GM18873 (cell line): ENCODE results near the gene CSF3R.
"Not testable (repeated sequence)": the region's sequence is repeated elsewhere in the genome, so short reads cannot be mapped to it uniquely, and the experiment has no call there.

ENCODE experiments used
- ATAC-seq: cut with Tn5 transposase; IDR thresholded peaks from one replicate; pipeline ENCODE4 v1.9.1; 2021; ENCODE audit warnings: mild to moderate bottlenecking, moderate library complexity, moderate number of reproducible peaks; ENCODE audit not compliant: unreplicated experiment, low FRiP score

Gene CSF3R

GRCh38 chr1:36513676-36514473 is 31.2 kb upstream of the CSF3R start:
- no peak for ATAC-seq

DNA sequence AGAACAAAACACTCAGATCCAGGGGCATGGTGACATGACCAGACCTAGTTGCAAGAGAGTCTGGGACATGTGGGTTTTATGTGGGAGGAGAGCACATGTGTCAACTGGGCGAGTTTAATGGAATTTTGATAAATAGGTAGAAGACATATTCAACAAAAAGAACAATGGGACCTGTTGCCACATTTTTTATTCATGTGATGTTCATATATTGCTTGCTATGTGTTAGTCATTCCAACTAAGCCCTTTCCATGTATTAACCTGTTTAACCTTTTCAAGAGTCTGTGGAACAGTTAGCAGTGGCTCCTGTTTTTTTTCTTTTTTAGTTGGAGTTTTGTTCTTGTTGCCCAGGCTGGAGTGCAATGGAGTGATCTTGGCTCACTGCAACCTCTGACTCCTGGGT is 30.1 kb upstream of the CSF3R start:
- ATAC-seq: no peak

- ATAC-seq: no peak
Measured at GRCh38 chr1:36511804-36512798, 29.4 kb upstream of the CSF3R start.

DNA sequence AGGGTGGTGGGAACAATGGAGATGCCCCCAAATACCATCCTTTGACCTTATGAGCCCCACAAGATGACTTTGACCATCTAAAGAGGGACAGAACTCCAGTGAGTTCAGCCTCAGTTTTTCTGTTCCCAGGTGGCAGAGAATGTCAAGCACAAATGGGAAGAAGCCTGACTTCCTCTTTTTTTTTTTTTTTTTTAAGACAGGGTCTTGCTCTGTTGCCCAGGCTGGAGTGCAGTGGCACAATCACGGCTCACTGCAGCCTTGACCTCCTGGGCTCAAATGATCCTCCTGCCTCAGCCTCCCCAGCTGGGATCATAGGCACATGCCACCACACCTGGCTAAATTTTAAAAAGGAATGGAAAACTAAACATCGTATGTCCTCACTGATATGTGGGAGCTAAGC is 28.5 kb upstream of the CSF3R start:
- ATAC-seq: not testable (repeated sequence)

DNA sequence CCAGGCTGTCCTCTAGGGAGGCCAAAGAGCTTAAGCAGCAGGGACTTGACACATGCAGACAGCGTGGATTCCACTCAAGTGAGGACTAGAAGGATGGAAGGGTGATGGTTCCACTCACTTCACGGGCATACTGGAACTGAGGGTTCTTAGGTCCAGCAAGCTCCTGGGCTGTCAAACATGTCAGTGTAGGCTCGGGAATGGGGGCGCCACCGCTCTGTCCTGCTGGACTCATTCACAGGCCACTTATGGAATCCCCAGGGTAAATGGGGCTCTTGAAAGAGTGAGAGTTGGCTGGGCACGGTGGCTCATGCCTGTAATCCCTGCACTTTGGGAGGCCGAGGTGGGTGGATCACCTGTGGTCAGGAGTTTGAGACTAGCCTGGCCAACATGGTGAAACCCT is 27.7 kb upstream of the CSF3R start:
- ATAC-seq: no peak

DNA sequence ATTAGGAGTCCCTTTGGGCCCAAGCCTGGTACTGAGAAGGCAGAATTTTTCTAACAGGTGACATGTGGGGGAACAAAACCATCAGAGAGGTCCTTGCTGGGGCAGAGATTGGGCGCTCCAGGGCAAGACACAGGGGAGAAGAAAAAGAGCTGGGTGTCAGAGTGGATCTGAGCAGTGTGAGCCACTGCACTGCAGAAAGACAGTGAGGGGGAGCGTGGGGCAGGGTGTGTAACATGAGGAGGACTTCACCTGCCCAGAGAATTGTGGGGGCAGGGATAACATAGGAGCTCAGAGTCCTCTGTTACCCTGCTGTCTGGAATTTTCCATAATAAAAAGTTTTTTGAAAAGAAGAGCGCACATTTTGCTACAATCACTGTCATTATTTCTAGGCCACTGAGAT is 25.5 kb upstream of the CSF3R start:
- ATAC-seq: no peak

DNA sequence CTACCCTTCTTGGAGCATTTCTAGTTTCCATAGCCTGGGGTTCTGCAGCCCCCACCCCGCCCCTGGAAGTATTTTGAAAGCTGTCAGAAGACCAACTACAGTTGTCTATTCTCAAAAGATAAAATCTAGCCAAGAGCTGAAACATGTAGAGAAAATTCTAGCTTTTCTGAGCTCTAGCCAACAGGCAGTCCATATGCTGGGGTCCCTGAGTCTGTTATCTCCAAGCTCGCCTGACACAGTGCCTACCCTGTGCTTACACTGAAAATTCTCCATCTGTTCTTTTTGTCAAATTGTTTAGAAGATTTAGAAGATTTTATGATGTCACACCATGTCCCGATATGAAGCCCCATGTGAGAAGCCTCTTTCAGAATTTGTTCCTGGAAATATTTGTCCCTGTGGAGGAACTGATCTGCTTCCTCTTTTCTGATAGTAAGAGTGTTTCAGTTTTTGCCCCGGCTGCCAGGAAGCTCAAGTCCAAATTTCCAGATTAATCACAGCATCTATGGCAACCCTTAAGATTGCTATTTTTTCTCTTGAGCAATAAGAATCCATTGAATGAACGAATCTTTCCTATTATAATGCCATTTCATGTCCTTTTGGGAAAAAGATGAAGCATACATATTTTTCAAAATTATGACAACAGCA is 23.7 kb upstream of the CSF3R start:
- ATAC-seq: no peak

GRCh38 chr1:36503733-36504132 is 21.0 kb upstream of the CSF3R start:
- no peak for ATAC-seq

- no peak for ATAC-seq
Measured at GRCh38 chr1:36503159-36503558, 20.4 kb upstream of the CSF3R start.

DNA sequence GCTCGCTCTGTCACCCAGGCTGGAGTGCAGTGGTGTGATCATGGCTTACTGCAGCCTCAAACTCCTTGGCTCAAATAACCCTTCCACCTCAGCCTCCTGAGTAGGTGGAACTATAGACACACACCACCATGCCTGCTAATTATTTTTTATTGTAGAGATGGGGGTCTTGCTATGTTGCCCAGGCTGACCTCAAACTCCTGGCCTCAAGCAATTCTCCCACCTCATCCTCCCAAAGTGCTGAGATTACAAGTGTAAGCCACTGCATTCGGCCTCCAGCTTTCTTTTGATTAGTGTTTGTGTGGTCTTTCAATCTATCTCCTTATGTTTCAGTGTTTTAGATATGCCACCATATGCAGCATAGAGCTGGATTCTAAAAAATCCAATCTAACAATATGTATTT is 19.9 kb upstream of the CSF3R start:
- ATAC-seq: no peak

DNA sequence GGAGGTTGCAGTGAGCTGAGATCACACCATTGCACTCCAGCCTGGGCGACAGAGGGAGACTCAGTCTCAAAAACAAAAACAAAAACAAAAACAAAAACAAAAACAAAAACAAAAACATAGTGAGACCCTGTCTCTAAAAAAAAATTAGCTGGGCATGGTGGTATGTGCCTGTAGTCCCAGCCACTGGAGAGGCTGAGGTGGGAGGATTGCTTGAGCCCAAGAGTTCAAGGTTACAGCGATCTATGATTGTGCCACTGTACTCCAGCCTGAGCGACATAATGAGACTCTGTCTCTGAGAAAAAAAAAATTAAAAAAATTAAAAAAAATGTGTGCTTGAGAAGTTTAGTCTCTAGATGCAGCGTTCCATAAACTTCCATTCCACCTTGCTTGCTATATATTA is 19.2 kb upstream of the CSF3R start:
- not testable (repeated sequence) for ATAC-seq

GRCh38 chr1:36497207-36497606 is 14.5 kb upstream of the CSF3R start:
- no peak for ATAC-seq

DNA sequence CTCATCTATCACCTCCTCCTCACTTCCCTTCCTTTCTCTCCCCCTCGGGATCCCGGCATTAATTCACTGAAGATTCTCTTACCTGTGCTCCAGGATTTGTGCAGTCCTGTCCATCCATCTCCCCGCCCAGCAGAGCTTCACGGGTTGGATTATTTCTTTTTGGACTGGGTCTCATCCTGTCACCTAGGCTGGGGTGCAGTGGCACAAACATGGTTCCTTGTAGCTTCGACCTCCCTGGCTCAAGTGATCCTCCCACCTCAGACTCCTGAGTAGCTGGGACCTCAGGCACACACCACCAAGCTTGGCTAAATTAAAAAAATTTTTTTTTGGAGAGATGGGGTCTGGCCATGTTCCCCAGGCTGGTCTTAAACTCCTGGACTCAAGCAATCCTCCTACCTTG is 12.3 kb upstream of the CSF3R start:
- no peak for ATAC-seq

DNA sequence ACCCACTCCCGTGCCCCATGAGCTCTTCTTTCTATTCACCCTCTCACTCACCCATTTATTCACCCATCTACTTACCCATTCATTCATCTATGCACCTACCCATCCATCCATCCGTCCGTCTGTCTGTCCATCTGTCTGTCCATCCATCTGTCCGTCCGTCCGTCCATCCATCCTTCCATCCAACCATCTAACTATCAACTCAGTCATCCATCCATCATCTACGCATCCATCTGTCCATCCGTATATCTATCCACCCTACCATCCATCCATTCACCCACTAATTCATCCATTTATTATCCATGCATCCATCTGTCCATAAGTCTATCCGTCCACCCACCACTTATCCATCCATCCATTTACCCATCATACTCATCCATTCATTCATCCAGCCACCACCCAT is 10.8 kb upstream of the CSF3R start:
- no peak for ATAC-seq

DNA sequence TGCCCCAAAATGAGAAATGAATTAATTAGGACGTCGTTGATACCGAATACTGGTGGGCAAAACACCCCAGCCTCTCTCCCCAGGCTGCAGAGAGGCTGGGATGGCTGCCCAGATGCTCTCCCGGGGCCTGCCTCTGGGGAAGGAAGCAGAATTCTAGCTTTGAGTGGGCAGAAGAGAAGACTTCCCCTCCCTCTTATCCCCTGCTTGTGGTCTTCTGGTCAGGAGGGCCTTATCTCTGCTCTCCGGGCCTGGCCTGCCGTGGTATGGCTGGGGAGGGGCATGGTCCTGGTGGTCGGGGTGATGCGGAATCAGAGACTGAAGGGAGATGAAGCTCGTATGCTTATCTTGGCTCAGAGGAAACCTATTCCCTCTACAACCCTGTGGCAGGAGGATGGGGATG is 9.8 kb upstream of the CSF3R start:
- ATAC-seq: no peak

DNA sequence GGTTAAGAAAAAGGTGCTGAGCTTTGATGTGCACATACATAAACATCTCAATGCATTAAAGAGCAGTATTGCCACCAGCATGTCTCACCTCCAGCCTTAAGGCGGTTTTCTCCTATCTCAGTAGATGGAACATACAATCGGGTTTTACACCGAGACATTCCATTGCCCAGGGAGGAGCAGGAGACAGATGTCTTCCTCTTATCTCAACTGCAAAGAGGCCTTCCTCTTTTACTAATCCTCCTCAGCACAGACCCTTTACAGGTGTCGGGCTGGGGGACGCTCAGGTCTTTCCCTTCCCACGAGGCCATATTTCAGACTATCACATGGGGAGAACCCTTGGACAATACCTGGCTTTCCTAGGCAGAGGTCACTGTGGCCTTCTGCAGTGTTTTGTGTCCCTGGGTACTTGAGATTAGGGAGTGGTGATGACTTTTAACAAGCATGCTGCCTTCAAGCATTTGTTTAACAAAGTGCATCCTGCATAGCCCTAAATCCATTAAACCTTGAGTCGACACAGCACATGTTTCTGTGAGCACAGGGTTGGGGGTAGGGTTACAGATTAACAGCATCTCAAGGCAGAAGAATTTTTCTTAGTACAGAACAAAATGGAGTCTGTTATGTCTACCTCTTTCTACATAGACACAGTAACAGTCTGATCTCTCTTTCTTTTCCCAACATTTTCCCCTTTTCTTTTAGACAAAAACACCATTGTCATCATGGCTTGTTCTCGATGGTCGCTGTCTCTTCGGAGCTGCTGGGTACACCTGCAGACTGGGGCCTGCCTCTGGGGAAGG is 6.7 kb upstream of the CSF3R start:
- ATAC-seq: not testable (repeated sequence)

GRCh38 chr1:36487906-36488305 is 5.2 kb upstream of the CSF3R start:
- no peak for ATAC-seq

GRCh38 chr1:36487336-36487725 is 4.6 kb upstream of the CSF3R start:
- not testable (repeated sequence) for ATAC-seq

DNA sequence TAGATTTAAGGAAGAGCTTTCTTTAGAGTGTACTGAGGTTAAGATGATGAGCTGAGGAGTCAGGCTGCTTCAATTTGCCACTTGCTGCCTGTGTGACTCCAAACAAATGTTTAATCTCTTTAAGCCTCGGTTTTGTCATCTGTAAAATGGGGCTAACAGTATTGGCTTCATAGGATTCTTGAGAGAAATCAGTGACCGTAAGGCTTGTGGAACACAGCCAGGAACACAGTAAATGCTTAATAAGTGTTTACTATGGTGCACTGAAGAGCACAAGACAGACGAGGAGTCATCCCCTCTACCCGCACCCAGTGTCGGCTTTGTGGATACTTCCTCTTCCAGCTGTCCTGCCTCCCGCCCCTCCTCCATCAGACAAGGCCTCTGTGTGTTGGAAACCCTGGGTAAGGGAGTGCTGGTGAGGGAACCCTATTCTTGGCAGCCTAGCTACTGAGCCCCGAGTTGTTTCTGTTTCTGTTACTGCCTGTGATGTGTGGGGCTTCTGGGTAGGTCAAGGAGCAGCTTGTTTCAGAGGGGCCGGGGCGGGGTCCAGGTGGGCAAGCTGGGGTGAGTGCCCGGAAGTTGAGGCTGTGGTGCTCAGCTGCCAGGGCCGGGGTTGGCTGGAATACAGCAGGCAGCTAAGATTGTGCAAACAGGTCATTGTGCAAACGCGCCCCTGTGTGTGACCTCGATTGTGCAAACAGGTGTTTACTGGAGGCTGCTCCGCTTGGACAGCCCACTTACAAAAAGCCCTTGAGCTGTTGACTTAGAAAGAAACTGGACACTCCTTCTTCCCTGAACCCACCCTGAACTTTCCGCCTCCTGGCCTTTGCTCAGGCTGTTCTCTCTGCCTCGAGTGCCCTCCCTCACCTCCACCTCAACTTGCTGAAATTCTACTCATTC is 4.0 kb upstream of the CSF3R start:
- no peak for ATAC-seq
